Endothelial cell of umbilical vein (primary cell): ENCODE results near the gene MITF.

ENCODE experiments used
- EZH2 ChIP-seq: IDR thresholded peaks from 2 replicates; pipeline ENCODE4 v1.6.1; 2012; ENCODE audit warnings: borderline replicate concordance, low read depth, mild to moderate bottlenecking, moderate library complexity, low read length, inconsistent platforms; ENCODE audit not compliant: severe bottlenecking
- FOS ChIP-seq: IDR thresholded peaks from 2 replicates; pipeline ENCODE4 v1.6.1; 2011; ENCODE audit warnings: mild to moderate bottlenecking, low read length, moderate library complexity, borderline replicate concordance; ENCODE audit not compliant: insufficient read depth
- JUN ChIP-seq: IDR thresholded peaks from 2 replicates; pipeline ENCODE4 v1.6.1; 2011; ENCODE audit warnings: borderline replicate concordance, low read depth; ENCODE audit not compliant: insufficient read length, insufficient read depth
- MYC ChIP-seq: IDR thresholded peaks from one replicate; pipeline ENCODE4 v1.6.1; 2011; ENCODE audit warnings: mild to moderate bottlenecking, low read depth, low read length
- POLR2A ChIP-seq: IDR thresholded peaks from 2 replicates; pipeline ENCODE4 v1.6.1; 2012; ENCODE audit warnings: low read depth, mild to moderate bottlenecking, control low read depth, low read length
- POLR2AphosphoS5 ChIP-seq: IDR thresholded peaks from 2 replicates; pipeline ENCODE4 v1.6.1; 2012; ENCODE audit warnings: low read depth, mild to moderate bottlenecking, control low read depth, low read length, moderate library complexity; ENCODE audit not compliant: insufficient read depth
- TF ChIP-seq, protein P1 (sequence below), 2 donors: IDR thresholded peaks; 1 replicate in 1 of 2; 2 replicates in 1 of 2; pipeline ENCODE4 v1.5.1; 2011; ENCODE audit warnings: low read length in 2 of 2, mild to moderate bottlenecking in 2 of 2, moderate library complexity in 2 of 2, control low read depth in 1 of 2, inconsistent platforms in 1 of 2, low read depth in 1 of 2; ENCODE audit not compliant: insufficient read depth in 1 of 2; ENCODE audit errors: extremely low read depth in 1 of 2
- TF ChIP-seq, protein P2 (sequence below): IDR thresholded peaks from 2 replicates; pipeline ENCODE4 v1.6.1; 2011; ENCODE audit not compliant: insufficient read depth, insufficient read length

DNA sequence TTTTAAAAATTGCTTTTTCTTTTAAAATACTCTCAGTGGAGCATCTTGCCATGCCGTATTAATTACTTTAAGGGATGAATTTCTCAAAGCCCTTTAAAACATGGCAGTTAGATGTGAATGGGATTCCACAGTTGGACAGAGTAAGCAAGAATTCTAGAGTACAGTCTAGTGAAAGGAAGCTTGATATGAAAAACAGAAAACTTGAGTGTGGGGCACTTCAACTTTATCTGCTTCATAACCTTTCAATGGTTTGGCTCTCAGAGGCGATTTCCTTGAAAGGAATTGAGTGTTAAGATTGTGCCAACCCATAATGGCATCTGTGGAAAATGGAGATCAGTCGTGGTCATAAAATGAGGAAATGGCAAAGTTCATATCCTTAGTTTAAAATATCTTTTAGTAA is 132.6 kb downstream of the MITF start:
- TF ChIP-seq, protein P1, sequence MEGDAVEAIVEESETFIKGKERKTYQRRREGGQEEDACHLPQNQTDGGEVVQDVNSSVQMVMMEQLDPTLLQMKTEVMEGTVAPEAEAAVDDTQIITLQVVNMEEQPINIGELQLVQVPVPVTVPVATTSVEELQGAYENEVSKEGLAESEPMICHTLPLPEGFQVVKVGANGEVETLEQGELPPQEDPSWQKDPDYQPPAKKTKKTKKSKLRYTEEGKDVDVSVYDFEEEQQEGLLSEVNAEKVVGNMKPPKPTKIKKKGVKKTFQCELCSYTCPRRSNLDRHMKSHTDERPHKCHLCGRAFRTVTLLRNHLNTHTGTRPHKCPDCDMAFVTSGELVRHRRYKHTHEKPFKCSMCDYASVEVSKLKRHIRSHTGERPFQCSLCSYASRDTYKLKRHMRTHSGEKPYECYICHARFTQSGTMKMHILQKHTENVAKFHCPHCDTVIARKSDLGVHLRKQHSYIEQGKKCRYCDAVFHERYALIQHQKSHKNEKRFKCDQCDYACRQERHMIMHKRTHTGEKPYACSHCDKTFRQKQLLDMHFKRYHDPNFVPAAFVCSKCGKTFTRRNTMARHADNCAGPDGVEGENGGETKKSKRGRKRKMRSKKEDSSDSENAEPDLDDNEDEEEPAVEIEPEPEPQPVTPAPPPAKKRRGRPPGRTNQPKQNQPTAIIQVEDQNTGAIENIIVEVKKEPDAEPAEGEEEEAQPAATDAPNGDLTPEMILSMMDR (IDR thresholded peaks at IDR 0.05; ENCODE audit: extremely low read depth in 1 of 2, insufficient read depth in 1 of 2, low read depth in 1 of 2, low read length in 2 of 2), result no peak
- TF ChIP-seq JUN (no peak), POLR2A (no peak), EZH2 (no peak), POLR2AphosphoS5 (no peak), FOS (no peak), MYC (no peak)
- TF ChIP-seq, protein P2, sequence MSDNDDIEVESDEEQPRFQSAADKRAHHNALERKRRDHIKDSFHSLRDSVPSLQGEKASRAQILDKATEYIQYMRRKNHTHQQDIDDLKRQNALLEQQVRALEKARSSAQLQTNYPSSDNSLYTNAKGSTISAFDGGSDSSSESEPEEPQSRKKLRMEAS, result no peak
